Measurements from ENCODE around the gene TRAPPC2L.

GRCh38 chr16:88897696-88898425 is 40.9 kb downstream of the TRAPPC2L start:
- TF ChIP-seq CTCF (IDR thresholded peaks at IDR 0.05), result no peak
- TF ChIP-seq EZH2 (IDR thresholded peaks at IDR 0.05; ENCODE audit: borderline replicate concordance, insufficient read depth, low read depth, low read length, poor library complexity, severe bottlenecking), result no peak
